Neural crest cell (in vitro differentiated cells): ENCODE measurements around the gene ANK3. TPM values are rescaled to one million over a fixed set of nuclear protein-coding genes. Genes with fewer than 3 reads are reported as not detected.

Experiments
- DNase-seq: peaks from one replicate; pipeline ENCODE4 v3.0.0; 2021; ENCODE audit warnings: low read depth, mixed read lengths, low spot score
- H3K27ac Mint-ChIP-seq: one replicate; pipeline ENCODE4 v1.8.0; 2021; ENCODE audit warnings: mild to moderate bottlenecking, mixed read lengths; ENCODE audit not compliant: unreplicated experiment
- H3K27me3 Mint-ChIP-seq: 2 replicates; pipeline ENCODE4 v1.8.0; 2021; ENCODE audit warnings: low read depth, mild to moderate bottlenecking, mixed read lengths
- H3K36me3 Mint-ChIP-seq: 2 replicates; pipeline ENCODE4 v1.8.0; 2021; ENCODE audit warnings: low read depth, mild to moderate bottlenecking, mixed read lengths
- H3K4me1 Mint-ChIP-seq: 2 replicates; pipeline ENCODE4 v1.8.0; 2021; ENCODE audit warnings: mixed read lengths
- H3K4me3 Mint-ChIP-seq: one replicate; pipeline ENCODE4 v1.8.0; 2021; ENCODE audit warnings: mild to moderate bottlenecking, mixed read lengths
- H3K9me3 Mint-ChIP-seq: 2 replicates; pipeline ENCODE4 v1.8.0; 2021; ENCODE audit warnings: mixed read lengths
- total RNA-seq: library from RNA; stranded (reverse); gene quantifications from 2 replicates; pipeline ENCODE4 v1.2.1, GENCODE V29; 2021
- TF ChIP-seq, protein P1 (sequence below): fragments of 200-600 bp; sonication (generic); conservative IDR thresholded peaks from 2 replicates; pipeline ENCODE4 v1.5.0; 2021; ENCODE audit warnings: antibody characterized with exemption, mild to moderate bottlenecking

ANK3 gene
- total RNA-seq, 1 donor from 2014 or later = 45.2 TPM

DNA sequence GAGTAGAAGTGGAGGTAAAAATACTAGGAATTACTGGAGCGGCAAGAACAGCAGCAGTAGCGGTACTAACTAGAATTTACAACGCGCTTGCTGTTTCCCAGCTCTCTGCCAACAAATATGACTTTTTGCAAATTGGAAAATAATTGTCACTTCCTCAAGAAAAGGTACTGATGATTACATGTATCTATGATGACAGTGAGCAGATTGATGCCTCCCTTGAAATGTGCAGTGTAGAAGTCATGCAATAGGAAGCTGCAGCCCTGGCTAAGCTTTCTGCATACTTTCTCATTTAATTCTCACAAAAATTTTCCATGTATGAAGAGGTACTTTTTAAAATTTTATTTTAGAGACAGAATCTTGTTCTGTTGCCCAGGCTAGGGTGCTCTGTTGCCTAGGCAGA, 49.9 kb downstream of the ANK3 start:
- TF ChIP-seq, protein P1, sequence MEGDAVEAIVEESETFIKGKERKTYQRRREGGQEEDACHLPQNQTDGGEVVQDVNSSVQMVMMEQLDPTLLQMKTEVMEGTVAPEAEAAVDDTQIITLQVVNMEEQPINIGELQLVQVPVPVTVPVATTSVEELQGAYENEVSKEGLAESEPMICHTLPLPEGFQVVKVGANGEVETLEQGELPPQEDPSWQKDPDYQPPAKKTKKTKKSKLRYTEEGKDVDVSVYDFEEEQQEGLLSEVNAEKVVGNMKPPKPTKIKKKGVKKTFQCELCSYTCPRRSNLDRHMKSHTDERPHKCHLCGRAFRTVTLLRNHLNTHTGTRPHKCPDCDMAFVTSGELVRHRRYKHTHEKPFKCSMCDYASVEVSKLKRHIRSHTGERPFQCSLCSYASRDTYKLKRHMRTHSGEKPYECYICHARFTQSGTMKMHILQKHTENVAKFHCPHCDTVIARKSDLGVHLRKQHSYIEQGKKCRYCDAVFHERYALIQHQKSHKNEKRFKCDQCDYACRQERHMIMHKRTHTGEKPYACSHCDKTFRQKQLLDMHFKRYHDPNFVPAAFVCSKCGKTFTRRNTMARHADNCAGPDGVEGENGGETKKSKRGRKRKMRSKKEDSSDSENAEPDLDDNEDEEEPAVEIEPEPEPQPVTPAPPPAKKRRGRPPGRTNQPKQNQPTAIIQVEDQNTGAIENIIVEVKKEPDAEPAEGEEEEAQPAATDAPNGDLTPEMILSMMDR = no peak
- H3K27ac Mint-ChIP-seq = no peak overlapping the region
- H3K36me3 Mint-ChIP-seq = no peaks in the 10 kb centered on the region
- no peaks in the 10 kb centered on the region for H3K27me3 Mint-ChIP-seq
- no peak for DNase-seq
- no peaks in the 10 kb centered on the region for H3K9me3 Mint-ChIP-seq
- H3K4me1 Mint-ChIP-seq = peaks cover 9% of the 10 kb centered on the region
- H3K4me3 Mint-ChIP-seq = no peak overlapping the region

DNA sequence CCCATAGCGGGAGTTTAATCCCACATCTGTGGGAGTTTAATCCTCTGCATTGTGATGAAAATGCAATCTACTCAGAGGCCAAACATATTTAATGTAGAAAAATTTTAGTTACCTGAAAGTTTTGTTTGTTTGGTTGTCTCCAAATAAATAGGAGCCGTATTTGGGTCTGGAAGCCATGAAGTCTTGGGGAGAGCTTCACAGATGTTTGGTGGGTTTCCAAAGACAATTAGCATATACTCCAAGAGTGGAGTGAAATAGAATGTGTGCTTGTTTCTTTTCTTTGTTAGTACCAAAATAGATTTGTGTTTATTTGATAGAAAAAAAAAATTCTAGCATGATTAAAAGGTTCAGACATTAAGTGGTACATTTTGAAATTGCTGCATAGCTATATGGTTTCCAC, 50.9 kb downstream of the ANK3 start:
- TF ChIP-seq, protein P1 = no peak
- no peaks in the 10 kb centered on the region for H3K27me3 Mint-ChIP-seq
- peaks cover 9% of the 10 kb centered on the region for H3K4me1 Mint-ChIP-seq
- no peak overlapping the region for H3K27ac Mint-ChIP-seq
- H3K36me3 Mint-ChIP-seq = no peaks in the 10 kb centered on the region
- no peaks in the 10 kb centered on the region for H3K9me3 Mint-ChIP-seq
- no peak for DNase-seq
- no peak overlapping the region for H3K4me3 Mint-ChIP-seq

DNA sequence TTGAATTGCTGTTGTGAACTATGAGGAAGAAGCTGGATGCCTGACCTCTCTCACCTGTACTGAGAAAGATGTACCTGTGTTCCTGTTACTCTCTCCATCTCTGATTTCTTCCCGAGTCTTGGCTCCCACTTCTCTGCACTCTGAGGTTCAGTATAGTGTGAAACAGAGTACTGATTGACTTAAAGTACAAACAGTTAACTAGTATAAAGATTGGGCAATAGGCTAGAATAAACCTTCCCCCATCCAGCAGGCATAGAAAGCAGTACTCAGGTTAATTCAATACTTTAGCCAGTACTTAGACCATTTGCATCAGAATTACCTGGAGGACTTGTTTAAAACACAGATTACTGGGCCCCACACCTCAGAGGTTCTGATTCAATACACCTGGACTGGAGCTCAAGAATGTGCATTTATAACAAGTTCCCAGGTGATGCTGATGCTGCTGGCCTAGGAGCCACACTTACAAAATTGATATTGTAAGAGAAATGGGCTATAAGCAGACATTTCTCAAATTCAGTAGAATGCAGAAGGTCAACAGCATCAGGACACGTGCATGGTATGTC, 51.6 kb downstream of the ANK3 start:
- Mint-ChIP-seq H3K36me3 (no peaks in the 10 kb centered on the region), H3K4me3 (no peak overlapping the region), H3K9me3 (no peaks in the 10 kb centered on the region), H3K27ac (no peak overlapping the region), H3K27me3 (no peaks in the 10 kb centered on the region), H3K4me1 (peaks cover 9% of the 10 kb centered on the region)
- TF ChIP-seq, protein P1 = no peak
- no peak for DNase-seq

DNA sequence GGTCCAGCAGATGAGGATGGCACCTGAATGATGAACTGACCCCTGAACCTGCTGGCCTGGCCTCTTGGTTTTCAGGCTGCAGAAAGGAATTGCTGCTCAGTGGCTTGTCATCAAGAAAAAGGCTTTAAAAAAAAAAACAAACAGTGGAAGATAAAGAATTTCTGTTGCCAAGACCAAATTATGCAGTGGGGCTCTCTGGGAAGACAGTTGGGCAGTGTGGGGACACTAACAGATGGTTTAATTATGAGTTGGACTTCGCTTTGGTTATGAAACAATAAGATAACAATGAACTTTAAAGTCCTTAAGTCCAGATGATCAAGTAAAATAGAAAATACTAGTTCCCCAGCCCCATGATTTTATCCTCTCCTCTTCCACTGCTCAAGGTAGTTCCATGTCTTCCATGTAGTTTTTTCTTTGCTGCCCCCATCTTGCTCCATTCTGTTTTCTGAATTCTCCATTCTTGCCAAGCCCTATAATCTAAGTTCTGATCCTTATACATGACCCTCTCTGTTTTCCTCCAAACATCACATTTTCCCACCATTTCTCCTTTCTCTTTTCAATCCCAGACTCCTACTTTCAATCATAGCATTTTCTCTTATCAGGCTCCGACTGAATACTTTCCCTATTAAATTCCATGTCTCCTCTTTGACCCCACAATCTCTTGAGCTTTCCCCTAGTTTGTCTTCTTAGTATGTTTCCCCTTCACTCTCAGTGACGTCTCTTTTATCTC, 52.6 kb downstream of the ANK3 start:
- H3K4me1 Mint-ChIP-seq = peaks cover 9% of the 10 kb centered on the region
- no peaks in the 10 kb centered on the region for H3K9me3 Mint-ChIP-seq
- TF ChIP-seq, protein P1 = no peak
- no peaks in the 10 kb centered on the region for H3K36me3 Mint-ChIP-seq
- no peak overlapping the region for H3K4me3 Mint-ChIP-seq
- DNase-seq = no peak
- no peak overlapping the region for H3K27ac Mint-ChIP-seq
- no peaks in the 10 kb centered on the region for H3K27me3 Mint-ChIP-seq

DNA sequence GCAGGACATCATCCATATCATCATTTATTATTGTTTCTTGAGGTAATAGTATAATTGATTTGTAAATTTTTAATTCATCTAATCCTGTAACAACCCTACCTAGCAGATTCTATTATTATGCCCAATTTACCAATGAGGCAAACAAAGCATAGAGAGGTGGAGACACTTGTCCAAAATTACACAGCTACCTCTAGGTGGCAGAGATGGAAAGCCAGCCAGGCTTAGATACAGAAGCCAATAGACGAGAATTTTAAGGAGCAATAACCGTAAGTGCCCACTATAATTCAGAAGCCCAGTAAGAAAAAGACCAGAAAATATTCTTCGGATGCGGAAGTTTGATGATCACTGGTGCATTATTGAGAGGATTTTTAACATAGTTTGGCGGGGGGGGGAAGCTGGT, 54.0 kb downstream of the ANK3 start:
- Mint-ChIP-seq H3K27me3 (no peaks in the 10 kb centered on the region), H3K27ac (no peak overlapping the region)

More for the DNA sequence above, 54.0 kb downstream of the ANK3 start:
- TF ChIP-seq, protein P1 = no peak
- no peaks in the 10 kb centered on the region for H3K9me3 Mint-ChIP-seq
- no peaks in the 10 kb centered on the region for H3K36me3 Mint-ChIP-seq
- DNase-seq = no peak
- H3K4me3 Mint-ChIP-seq = no peak overlapping the region
- H3K4me1 Mint-ChIP-seq = peaks cover 9% of the 10 kb centered on the region
